Liver (tissue), 3 donors: ENCODE results near the gene EPB41L2.

Experiments
- EGR1 ChIP-seq, 2 donors: IDR thresholded peaks; 2 replicates each; pipeline ENCODE4 v1.6.1; 2016 to 2018; ENCODE audit warnings: antibody characterized with exemption in 2 of 2, low read depth in 2 of 2
- RAD21 ChIP-seq, 2 donors: IDR thresholded peaks; 2 replicates each; pipeline ENCODE4 v1.6.1; 2016; ENCODE audit warnings: antibody characterized with exemption in 2 of 2, mild to moderate bottlenecking in 2 of 2
- RXRA ChIP-seq, 2 donors: IDR thresholded peaks; 2 replicates each; pipeline ENCODE4 v1.6.1; 2017 to 2018; ENCODE audit warnings: antibody characterized with exemption in 2 of 2, mild to moderate bottlenecking in 1 of 2
- SP1 ChIP-seq: IDR thresholded peaks from 2 replicates; pipeline ENCODE4 v1.6.1; 2018; ENCODE audit warnings: antibody characterized with exemption, mild to moderate bottlenecking
- YY1 ChIP-seq: IDR thresholded peaks from 2 replicates; pipeline ENCODE4 v1.6.1; 2016; ENCODE audit warnings: antibody characterized with exemption, mild to moderate bottlenecking
- ZBTB33 ChIP-seq: IDR thresholded peaks from 2 replicates; pipeline ENCODE4 v1.6.1; 2016; ENCODE audit warnings: antibody characterized with exemption
- TF ChIP-seq, protein P1 (sequence below): fragments of 150-350 bp; IDR thresholded peaks from 2 replicates; pipeline ENCODE4 v1.5.1; 2017; ENCODE audit warnings: improper control_type of control experiment, low read depth, low read length; ENCODE audit not compliant: missing input control
- TF ChIP-seq, protein P2 (sequence below): IDR thresholded peaks from 2 replicates; pipeline ENCODE4 v1.6.1; 2016; ENCODE audit warnings: antibody characterized with exemption, mild to moderate bottlenecking
- TF ChIP-seq, protein P3 (sequence below): IDR thresholded peaks from 2 replicates; pipeline ENCODE4 v1.6.1; 2016; ENCODE audit warnings: antibody characterized with exemption
- donor health status: healthy.
- donor health status: healthy.

GRCh38 chr6:130996635-130997034 is 66.4 kb downstream of the EPB41L2 start:
- TF ChIP-seq, protein P1, sequence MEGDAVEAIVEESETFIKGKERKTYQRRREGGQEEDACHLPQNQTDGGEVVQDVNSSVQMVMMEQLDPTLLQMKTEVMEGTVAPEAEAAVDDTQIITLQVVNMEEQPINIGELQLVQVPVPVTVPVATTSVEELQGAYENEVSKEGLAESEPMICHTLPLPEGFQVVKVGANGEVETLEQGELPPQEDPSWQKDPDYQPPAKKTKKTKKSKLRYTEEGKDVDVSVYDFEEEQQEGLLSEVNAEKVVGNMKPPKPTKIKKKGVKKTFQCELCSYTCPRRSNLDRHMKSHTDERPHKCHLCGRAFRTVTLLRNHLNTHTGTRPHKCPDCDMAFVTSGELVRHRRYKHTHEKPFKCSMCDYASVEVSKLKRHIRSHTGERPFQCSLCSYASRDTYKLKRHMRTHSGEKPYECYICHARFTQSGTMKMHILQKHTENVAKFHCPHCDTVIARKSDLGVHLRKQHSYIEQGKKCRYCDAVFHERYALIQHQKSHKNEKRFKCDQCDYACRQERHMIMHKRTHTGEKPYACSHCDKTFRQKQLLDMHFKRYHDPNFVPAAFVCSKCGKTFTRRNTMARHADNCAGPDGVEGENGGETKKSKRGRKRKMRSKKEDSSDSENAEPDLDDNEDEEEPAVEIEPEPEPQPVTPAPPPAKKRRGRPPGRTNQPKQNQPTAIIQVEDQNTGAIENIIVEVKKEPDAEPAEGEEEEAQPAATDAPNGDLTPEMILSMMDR: no peak
- TF ChIP-seq RAD21 (IDR thresholded peaks at IDR 0.05) (no peak), RXRA (IDR thresholded peaks at IDR 0.05) (no peak), YY1 (no peak), EGR1 (IDR thresholded peaks at IDR 0.05; ENCODE audit: low read depth in 2 of 2) (no peak), SP1 (no peak), ZBTB33 (no peak)
- TF ChIP-seq, protein P2, sequence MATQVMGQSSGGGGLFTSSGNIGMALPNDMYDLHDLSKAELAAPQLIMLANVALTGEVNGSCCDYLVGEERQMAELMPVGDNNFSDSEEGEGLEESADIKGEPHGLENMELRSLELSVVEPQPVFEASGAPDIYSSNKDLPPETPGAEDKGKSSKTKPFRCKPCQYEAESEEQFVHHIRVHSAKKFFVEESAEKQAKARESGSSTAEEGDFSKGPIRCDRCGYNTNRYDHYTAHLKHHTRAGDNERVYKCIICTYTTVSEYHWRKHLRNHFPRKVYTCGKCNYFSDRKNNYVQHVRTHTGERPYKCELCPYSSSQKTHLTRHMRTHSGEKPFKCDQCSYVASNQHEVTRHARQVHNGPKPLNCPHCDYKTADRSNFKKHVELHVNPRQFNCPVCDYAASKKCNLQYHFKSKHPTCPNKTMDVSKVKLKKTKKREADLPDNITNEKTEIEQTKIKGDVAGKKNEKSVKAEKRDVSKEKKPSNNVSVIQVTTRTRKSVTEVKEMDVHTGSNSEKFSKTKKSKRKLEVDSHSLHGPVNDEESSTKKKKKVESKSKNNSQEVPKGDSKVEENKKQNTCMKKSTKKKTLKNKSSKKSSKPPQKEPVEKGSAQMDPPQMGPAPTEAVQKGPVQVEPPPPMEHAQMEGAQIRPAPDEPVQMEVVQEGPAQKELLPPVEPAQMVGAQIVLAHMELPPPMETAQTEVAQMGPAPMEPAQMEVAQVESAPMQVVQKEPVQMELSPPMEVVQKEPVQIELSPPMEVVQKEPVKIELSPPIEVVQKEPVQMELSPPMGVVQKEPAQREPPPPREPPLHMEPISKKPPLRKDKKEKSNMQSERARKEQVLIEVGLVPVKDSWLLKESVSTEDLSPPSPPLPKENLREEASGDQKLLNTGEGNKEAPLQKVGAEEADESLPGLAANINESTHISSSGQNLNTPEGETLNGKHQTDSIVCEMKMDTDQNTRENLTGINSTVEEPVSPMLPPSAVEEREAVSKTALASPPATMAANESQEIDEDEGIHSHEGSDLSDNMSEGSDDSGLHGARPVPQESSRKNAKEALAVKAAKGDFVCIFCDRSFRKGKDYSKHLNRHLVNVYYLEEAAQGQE: no peak
- TF ChIP-seq, protein P3, sequence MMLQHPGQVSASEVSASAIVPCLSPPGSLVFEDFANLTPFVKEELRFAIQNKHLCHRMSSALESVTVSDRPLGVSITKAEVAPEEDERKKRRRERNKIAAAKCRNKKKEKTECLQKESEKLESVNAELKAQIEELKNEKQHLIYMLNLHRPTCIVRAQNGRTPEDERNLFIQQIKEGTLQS: no peak
